Immature natural killer cell (primary cell): Measurements from ENCODE around the gene ASF1B. TPM values are rescaled to one million over a fixed set of nuclear protein-coding genes. Genes with fewer than 3 reads are reported as not detected.
A peak's percentile ranks its signal among the peaks of the same experiment; 100 is the strongest.

Experiments used
- DNase-seq, 3 donors: peaks; one replicate each; pipeline ENCODE4 v3.0.0; 2022; ENCODE audit warnings: mixed read lengths in 1 of 3
- H3K27ac Mint-ChIP-seq, 6 donors: one replicate each; pipeline ENCODE4 v1.8.0; 2020; ENCODE audit warnings: mixed read lengths in 6 of 6, mild to moderate bottlenecking in 5 of 6, inconsistent platforms in 4 of 6, moderate library complexity in 3 of 6
- H3K27me3 Mint-ChIP-seq, 3 donors: one replicate each; pipeline ENCODE4 v1.8.0; 2020 to 2021; ENCODE audit warnings: low read depth in 3 of 3, mild to moderate bottlenecking in 3 of 3, mixed read lengths in 3 of 3, moderate library complexity in 3 of 3, inconsistent platforms in 1 of 3
- H3K36me3 Mint-ChIP-seq, 3 donors: one replicate each; pipeline ENCODE4 v1.8.0; 2020; ENCODE audit warnings: mixed read lengths in 3 of 3, inconsistent platforms in 2 of 3, mild to moderate bottlenecking in 2 of 3
- H3K4me1 Mint-ChIP-seq, 2 donors: one replicate each; pipeline ENCODE4 v1.8.0; 2020; ENCODE audit warnings: inconsistent platforms in 2 of 2, mild to moderate bottlenecking in 2 of 2, mixed read lengths in 2 of 2, moderate library complexity in 1 of 2
- H3K4me3 Mint-ChIP-seq, 5 donors: one replicate each; pipeline ENCODE4 v1.8.0; 2020; ENCODE audit warnings: mild to moderate bottlenecking in 5 of 5, mixed read lengths in 5 of 5, inconsistent platforms in 3 of 5, moderate library complexity in 3 of 5
- H3K9me3 Mint-ChIP-seq, 6 donors: one replicate each; pipeline ENCODE4 v1.8.0; 2020; ENCODE audit warnings: mild to moderate bottlenecking in 6 of 6, mixed read lengths in 6 of 6, inconsistent platforms in 4 of 6, moderate library complexity in 3 of 6
- polyA plus RNA-seq, 3 donors: library from polyadenylated mRNA; unstranded; fragments of 300-500 nt; fragmentation: Illumina TruSeq; gene quantifications; one replicate each; pipeline ENCODE4 v1.2.3, GENCODE V29; 2021

Gene ASF1B
- polyA plus RNA-seq, 3 donors from 2014 or later = 7.0 to 11.8 (median 9.7) TPM

- peak; percentile 34 to 41 (median 39) for DNase-seq
- Mint-ChIP-seq H3K36me3 (peaks cover 0 to 15% (median 10%) of the 10 kb centered on the region in 3 donors), H3K27ac (peak overlapping the region; percentile 82 to 95 (median 90)), H3K27me3 (peaks cover 10 to 19% (median 10%) of the 10 kb centered on the region in 3 donors), H3K4me1 (peaks cover 29 to 31% of the 10 kb centered on the region in 2 donors), H3K4me3 (peak overlapping the region; percentile 84 to 94 (median 88)), H3K9me3 (no peaks in the 10 kb centered on the region)
Observed at GRCh38 chr19:14166999-14167575, 30.7 kb upstream of the ASF1B start.

- Mint-ChIP-seq H3K9me3 (no peaks in the 10 kb centered on the region), H3K4me3 (peak overlapping the region; percentile 84 to 94 (median 88)), H3K36me3 (peaks cover 0 to 15% (median 8%) of the 10 kb centered on the region in 3 donors), H3K27me3 (peaks cover 10 to 19% (median 10%) of the 10 kb centered on the region in 3 donors), H3K4me1 (peaks cover 29 to 31% of the 10 kb centered on the region in 2 donors), H3K27ac (peak overlapping the region; percentile 82 to 95 (median 90))
- peak; percentile 50 to 64 (median 56) for DNase-seq
Observed at GRCh38 chr19:14165990-14166830, 29.8 kb upstream of the ASF1B start.

GRCh38 chr19:14164724-14165493, 28.5 kb upstream of the ASF1B start:
- DNase-seq = no peak
- Mint-ChIP-seq H3K27ac (peak overlapping the region in 1 of 6 donors; percentile 87), H3K9me3 (no peaks in the 10 kb centered on the region), H3K36me3 (peaks cover 0 to 5% (median 0%) of the 10 kb centered on the region in 3 donors), H3K4me3 (no peak overlapping the region), H3K4me1 (peaks cover 29 to 31% of the 10 kb centered on the region in 2 donors), H3K27me3 (peaks cover 10 to 19% (median 10%) of the 10 kb centered on the region in 3 donors)

DNA sequence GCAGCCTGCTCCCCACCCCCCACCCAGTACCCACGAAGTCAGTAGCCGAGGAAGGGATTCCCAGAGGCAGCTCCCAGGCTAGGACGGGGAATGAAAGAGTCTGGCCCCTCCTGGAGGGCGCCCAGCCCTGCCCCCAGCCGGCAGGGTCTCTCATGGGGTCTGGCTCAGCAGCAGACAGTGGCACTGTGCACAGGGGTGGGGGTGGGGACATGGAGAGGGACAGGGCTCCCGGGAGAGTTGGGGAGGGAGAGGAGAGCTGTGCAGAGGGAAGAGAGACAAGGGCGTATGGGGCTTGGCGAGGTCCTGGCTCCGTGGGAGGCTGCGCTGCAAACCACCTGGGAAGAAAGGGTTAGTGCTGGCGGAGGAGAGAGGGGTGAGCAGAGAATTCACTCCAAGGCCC, 27.7 kb upstream of the ASF1B start:
- Mint-ChIP-seq H3K27ac (no peak overlapping the region), H3K9me3 (no peaks in the 10 kb centered on the region), H3K36me3 (peaks cover 0 to under 1% (median 0%) of the 10 kb centered on the region in 3 donors), H3K4me3 (no peak overlapping the region), H3K27me3 (peaks cover 10 to 19% (median 10%) of the 10 kb centered on the region in 3 donors), H3K4me1 (peaks cover 28 to 31% of the 10 kb centered on the region in 2 donors)
- no peak for DNase-seq

GRCh38 chr19:14162871-14163297, 26.5 kb upstream of the ASF1B start:
- no peak for DNase-seq
- H3K27me3 Mint-ChIP-seq = peaks cover 10 to 17% (median 10%) of the 10 kb centered on the region in 3 donors
- no peak overlapping the region for H3K4me3 Mint-ChIP-seq
- no peak overlapping the region for H3K27ac Mint-ChIP-seq
- H3K4me1 Mint-ChIP-seq = peaks cover 21 to 22% of the 10 kb centered on the region in 2 donors
- H3K9me3 Mint-ChIP-seq = no peaks in the 10 kb centered on the region
- H3K36me3 Mint-ChIP-seq = no peaks in the 10 kb centered on the region

DNA sequence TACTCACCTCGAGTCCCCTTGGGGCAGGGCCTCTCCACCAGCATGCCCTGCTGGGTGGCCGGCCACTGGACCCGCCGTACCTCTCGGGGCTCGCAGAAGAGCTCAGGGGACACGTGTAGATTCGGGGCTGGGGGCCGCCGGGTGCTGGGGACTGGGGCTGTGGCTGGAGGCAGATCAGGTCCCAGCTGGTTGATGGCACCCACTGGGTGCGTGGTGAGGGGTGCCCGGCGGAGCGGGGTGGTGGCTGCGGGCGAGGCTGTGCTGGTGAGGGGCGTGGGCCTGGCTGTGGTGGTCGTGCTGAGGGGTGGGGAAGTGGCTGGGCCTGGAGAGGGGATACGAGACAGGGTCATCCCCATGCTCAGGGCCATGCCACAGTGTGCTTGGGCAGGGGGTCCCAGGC, 24.9 kb upstream of the ASF1B start:
- Mint-ChIP-seq H3K27ac (no peak overlapping the region), H3K36me3 (no peaks in the 10 kb centered on the region), H3K27me3 (peaks cover 2 to 5% (median 4%) of the 10 kb centered on the region in 3 donors), H3K4me3 (no peak overlapping the region), H3K4me1 (peaks cover 8% of the 10 kb centered on the region in 2 donors), H3K9me3 (no peaks in the 10 kb centered on the region)
- DNase-seq = no peak

GRCh38 chr19:14160017-14160703, 23.8 kb upstream of the ASF1B start:
- no peak overlapping the region for H3K27ac Mint-ChIP-seq
- H3K4me3 Mint-ChIP-seq = no peak overlapping the region
- no peaks in the 10 kb centered on the region for H3K36me3 Mint-ChIP-seq
- H3K4me1 Mint-ChIP-seq = no peaks in the 10 kb centered on the region
- DNase-seq = no peak
- no peaks in the 10 kb centered on the region for H3K27me3 Mint-ChIP-seq
- no peaks in the 10 kb centered on the region for H3K9me3 Mint-ChIP-seq

DNA sequence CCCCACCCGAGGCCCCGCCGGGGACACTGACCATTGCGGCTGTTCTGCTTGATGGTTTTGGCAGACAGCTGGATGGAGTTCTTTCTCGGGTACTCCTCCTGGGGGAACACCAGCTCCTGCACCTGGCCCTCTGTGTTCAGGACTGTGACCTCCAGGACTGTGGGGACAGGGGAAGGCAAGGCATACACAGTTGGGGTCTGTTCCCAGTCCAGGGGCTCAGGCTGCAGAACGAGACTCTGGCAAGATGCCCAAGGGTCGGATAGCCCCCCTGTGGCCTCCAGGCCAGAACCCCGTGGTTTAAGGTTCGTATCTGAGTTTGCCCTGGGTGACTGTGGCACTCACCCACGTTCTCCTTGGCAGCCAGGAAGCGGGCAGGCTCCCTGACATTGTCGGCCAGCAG, 22.7 kb upstream of the ASF1B start:
- Mint-ChIP-seq H3K27me3 (no peaks in the 10 kb centered on the region), H3K36me3 (no peaks in the 10 kb centered on the region), H3K9me3 (no peaks in the 10 kb centered on the region), H3K4me3 (no peak overlapping the region), H3K4me1 (no peaks in the 10 kb centered on the region), H3K27ac (no peak overlapping the region)
- no peak for DNase-seq

DNA sequence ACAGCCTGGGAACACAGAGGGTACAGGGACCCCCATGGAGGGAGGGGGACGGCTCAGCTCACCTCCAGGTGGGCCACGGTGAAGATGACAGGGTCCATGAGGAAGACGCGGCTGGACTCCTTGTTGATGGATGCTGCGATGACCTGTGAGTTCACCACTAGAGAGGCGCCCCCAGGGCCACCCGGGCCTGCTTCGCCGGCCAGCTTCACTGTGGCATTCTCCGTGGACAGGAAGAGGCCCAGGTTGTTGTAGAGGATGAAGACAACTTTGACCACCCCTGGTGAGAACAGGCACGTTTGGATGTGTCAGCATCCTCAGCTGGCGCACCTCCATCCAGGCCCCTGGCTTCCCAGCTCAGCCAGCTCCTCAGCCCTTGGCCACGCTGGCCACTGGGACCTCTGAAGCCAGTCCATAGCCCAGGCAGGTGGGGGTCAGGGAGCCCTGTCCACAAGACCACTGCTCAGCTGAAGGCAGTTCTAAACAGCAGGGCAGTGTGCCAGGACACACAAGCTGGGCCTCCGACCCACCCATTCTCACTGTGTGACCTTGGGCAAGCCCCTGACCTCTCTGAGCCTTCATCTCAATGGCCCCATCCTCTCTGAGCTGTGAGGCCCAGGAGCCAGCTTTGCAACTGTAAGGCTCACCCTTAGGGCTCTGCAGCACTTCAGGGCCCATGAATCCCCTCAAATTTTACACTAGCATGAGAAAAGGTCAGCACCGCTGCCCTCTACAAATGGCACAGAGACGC, 22.1 kb upstream of the ASF1B start:
- Mint-ChIP-seq H3K27ac (no peak overlapping the region), H3K4me1 (no peaks in the 10 kb centered on the region), H3K36me3 (no peaks in the 10 kb centered on the region), H3K9me3 (no peaks in the 10 kb centered on the region), H3K4me3 (no peak overlapping the region), H3K27me3 (no peaks in the 10 kb centered on the region)
- DNase-seq = no peak

DNA sequence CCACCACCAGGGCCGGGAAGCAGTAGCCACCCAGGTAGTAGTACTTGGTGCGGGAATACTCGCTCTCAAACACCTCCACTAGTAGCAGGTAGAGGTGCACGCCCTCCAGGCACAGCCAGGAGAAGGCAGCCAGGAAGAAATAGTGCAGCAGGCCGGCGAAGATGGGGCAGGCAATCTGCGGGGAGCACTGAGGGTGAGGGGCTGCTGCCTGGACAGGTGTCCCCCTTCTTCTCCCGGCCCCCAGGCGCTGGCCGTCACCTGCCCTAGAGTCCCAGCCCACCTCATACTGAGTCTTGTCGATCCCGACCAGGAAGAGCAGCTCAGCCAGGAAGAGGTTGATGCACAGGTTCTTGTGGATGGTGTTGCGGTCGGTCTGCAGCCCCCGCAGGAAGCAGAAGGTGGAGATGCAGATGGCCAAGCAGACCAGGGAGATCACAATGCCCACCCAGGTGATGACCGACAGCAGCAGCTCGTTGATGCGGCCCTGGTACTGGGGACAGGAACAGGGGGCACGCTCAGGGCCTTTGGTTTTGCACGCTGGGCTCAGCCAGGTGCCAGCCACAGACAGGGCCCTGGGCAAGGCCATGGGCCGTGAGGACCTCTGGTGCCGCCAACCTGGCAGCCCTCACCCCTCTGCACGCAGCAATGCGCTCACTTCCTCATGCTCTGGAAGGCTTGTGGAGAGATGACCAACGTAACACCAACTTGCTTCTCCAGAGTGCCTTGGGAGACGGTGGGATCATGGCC, 20.8 kb upstream of the ASF1B start:
- Mint-ChIP-seq H3K36me3 (peaks cover 0 to 4% (median 0%) of the 10 kb centered on the region in 3 donors), H3K27me3 (no peaks in the 10 kb centered on the region), H3K4me3 (no peak overlapping the region), H3K4me1 (no peaks in the 10 kb centered on the region), H3K27ac (no peak overlapping the region), H3K9me3 (no peaks in the 10 kb centered on the region)
- DNase-seq = no peak

DNA sequence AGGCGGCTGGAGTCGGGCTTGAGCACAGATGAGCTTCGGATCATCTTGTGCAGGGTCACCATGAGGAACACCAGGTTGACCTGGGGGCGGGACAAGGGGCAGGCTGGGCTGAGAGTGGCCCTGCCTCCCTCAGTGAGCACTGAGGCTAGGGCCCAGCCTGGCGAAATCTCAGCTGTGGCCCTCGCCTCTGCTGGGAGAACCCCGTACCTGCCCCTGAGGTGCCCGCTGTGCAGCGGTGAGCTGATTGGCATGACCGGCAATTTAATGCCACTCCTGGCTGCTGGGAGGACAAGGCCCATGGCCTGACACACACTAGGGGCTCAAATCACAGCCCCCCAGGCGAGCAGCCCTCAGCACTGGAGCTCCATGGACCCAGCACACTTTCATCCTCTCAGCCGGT, 19.7 kb upstream of the ASF1B start:
- Mint-ChIP-seq H3K27ac (no peak overlapping the region), H3K9me3 (no peaks in the 10 kb centered on the region), H3K36me3 (peaks cover 0 to 4% (median 0%) of the 10 kb centered on the region in 3 donors), H3K27me3 (no peaks in the 10 kb centered on the region), H3K4me1 (peaks cover 0 to 3% of the 10 kb centered on the region in 2 donors), H3K4me3 (no peak overlapping the region)
- no peak for DNase-seq

DNA sequence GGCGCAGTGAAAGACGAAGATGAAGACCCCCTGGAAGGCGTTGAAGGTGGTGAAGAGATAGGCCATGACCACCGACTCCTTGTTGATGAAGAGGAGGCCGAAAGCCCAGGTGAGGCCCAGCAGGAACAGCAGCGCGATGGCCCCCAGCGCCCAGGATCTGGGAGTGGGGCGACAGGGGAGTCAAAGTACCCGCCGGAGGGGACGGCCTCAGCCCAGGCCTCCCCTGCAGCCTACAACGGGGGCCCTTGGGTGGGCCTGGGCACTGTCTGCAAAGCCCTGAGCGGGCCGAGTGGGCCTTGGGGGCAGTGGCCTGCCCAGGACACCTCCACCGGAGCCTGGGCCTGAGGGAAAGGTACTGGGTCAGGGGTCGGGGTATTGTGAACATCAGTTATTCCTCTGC, 19.0 kb upstream of the ASF1B start:
- H3K27ac Mint-ChIP-seq = no peak overlapping the region
- no peak for DNase-seq
- H3K27me3 Mint-ChIP-seq = no peaks in the 10 kb centered on the region
- H3K4me1 Mint-ChIP-seq = peaks cover 0 to 5% of the 10 kb centered on the region in 2 donors
- H3K36me3 Mint-ChIP-seq = peaks cover 0 to 4% (median 0%) of the 10 kb centered on the region in 3 donors
- H3K9me3 Mint-ChIP-seq = no peaks in the 10 kb centered on the region
- no peak overlapping the region for H3K4me3 Mint-ChIP-seq
